Coronary artery (tissue), 2 donors: ENCODE data around the gene MYOF.

ENCODE experiments used
- DNase-seq: peaks from one replicate; pipeline ENCODE4 v3.0.0-alpha.2; 2017; ENCODE audit warnings: low spot score
- H3K27ac ChIP-seq, 2 donors: fragments of 200-600 bp; sonication (generic); one replicate each; pipeline ENCODE4 v1.5.1; 2016 to 2019
- H3K4me3 ChIP-seq: fragments of 200-600 bp; sonication (generic); 2 replicates; pipeline ENCODE4 v1.5.1; 2016; ENCODE audit warnings: mild to moderate bottlenecking, moderate library complexity
- CTCF ChIP-seq: fragments of 200-600 bp; sonication (generic); IDR thresholded peaks from one replicate; pipeline ENCODE4 v1.5.1; 2019; ENCODE audit warnings: antibody characterized with exemption

The MYOF gene

GRCh38 chr10:93272884-93273675 lies 209.1 kb downstream of the MYOF start:
- Histone ChIP-seq H3K4me3 (no peak overlapping the region), H3K27ac (no peak overlapping the region)
- TF ChIP-seq CTCF, result no peak
- DNase-seq, result no peak

GRCh38 chr10:93271347-93271746 lies 210.8 kb downstream of the MYOF start:
- DNase-seq, result no peak
- TF ChIP-seq CTCF, result no peak
- Histone ChIP-seq H3K27ac (no peak overlapping the region), H3K4me3 (no peak overlapping the region)

- TF ChIP-seq CTCF, result no peak
- H3K4me3 ChIP-seq, result no peak overlapping the region
- H3K27ac ChIP-seq, result no peak overlapping the region
- DNase-seq, result no peak
Measured at GRCh38 chr10:93269281-93269680, 212.9 kb downstream of the MYOF start.

DNA sequence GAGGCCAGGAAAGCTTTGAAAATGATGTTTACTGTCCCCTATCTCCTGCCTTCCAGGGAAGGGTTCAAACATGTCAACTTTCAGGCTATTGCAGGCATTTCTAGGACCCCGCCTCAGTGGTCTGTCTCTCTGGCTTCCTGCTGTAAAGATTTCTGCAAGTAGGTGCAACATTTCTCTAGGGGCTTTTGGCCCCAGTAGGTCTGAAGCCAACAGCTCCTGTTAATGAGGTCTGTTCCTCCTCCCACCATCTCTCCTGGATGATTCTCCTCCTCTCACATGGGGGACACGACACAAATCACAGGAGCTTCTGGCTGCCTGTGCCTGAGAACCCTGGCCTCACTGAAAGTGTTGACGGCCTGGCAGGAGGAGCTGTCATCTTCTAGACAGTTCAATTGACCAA lies 214.1 kb downstream of the MYOF start:
- H3K4me3 ChIP-seq, result no peak overlapping the region
- no peak for TF ChIP-seq CTCF
- H3K27ac ChIP-seq, result no peak overlapping the region
- no peak for DNase-seq

GRCh38 chr10:93267521-93267920 lies 214.6 kb downstream of the MYOF start:
- H3K27ac ChIP-seq, result no peak overlapping the region
- no peak overlapping the region for H3K4me3 ChIP-seq
- TF ChIP-seq CTCF, result no peak
- no peak for DNase-seq

DNA sequence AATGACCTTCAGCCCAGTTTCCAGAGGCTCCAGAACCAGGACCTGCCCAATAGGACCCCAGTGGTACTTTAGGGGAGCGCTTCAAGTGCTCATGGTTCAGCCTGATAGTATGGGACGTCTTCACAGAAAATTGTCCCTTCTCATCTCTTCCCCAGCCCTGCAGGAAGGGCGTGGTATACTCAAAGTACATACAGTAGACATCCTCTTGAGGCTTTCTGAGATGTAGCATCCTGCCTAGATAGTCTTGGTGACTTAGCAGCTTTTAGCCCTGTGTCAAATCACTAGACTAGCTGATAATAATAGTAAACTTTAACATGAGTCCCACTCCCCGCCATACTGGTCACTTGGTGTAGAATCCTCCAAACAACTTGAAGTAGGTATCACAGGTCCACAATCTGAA lies 215.3 kb downstream of the MYOF start:
- TF ChIP-seq CTCF, result no peak
- Histone ChIP-seq H3K4me3 (no peak overlapping the region), H3K27ac (no peak overlapping the region)
- DNase-seq, result no peak

- DNase-seq, result no peak
- TF ChIP-seq CTCF, result no peak
- Histone ChIP-seq H3K27ac (no peak overlapping the region), H3K4me3 (no peak overlapping the region)
Measured at GRCh38 chr10:93261961-93262610, 220.0 kb downstream of the MYOF start.
